SK-N-SH (cell line): ENCODE measurements around the gene CALML6. TPM values are rescaled to one million over a fixed set of nuclear protein-coding genes. Genes with fewer than 3 reads are reported as not detected.
A peak's percentile ranks its signal among the peaks of the same experiment; 100 is the strongest.

Experiments
- CTCF ChIA-PET: fragments of 300-600, 350-600 bp; formaldehyde crosslinking; extraction: SDS; loops from one replicate; lab custom pipeline; 2021; lab: Yijun Ruan, JAX
- POLR2A ChIA-PET: fragments of 350-600 bp; sonication (Branson Sonifier 250); formaldehyde crosslinking; extraction: SDS; loops from one replicate; lab custom pipeline; 2020; ENCODE audit warnings: antibody characterized with exemption, inconsistent platforms; lab: Yijun Ruan, JAX
- DNase-seq: peaks from one replicate; pipeline ENCODE4 v3.0.0; 2012
- H2AFZ ChIP-seq: fragments of 200-600 bp; sonication (generic); 2 replicates; pipeline ENCODE4 v1.8.1; 2016; ENCODE audit warnings: antibody characterized with exemption, mild to moderate bottlenecking, low read depth
- H3F3A ChIP-seq: fragments of 200-600 bp; sonication (generic); replicated peaks from 2 replicates; pipeline ENCODE3; 2016; ENCODE audit warnings: antibody characterized with exemption, mild to moderate bottlenecking; ENCODE audit not compliant: insufficient read depth
- H3K27ac ChIP-seq, 2 experiments: fragments of 200-500 bp in 1 of 2; fragments of 200-600 bp in 1 of 2; sonication (Bioruptor generic) in 1 of 2; sonication (generic), shearing (Covaris generic) in 1 of 2; 2 replicates each; pipeline versions ENCODE4 v1.5.1 to v1.6.1; 2014 to 2016; ENCODE audit warnings: low read depth in 2 of 2, inconsistent platforms in 1 of 2, low read length in 1 of 2, mild to moderate bottlenecking in 1 of 2, mixed read lengths in 1 of 2
- H3K27me3 ChIP-seq: fragments of 200-600 bp; sonication (generic), shearing (Covaris generic); 2 replicates; pipeline ENCODE4 v1.6.1; 2016; ENCODE audit warnings: mixed run types; ENCODE audit not compliant: insufficient read depth
- H3K36me3 ChIP-seq, 2 experiments: fragments of 200-500 bp in 1 of 2; fragments of 200-600 bp in 1 of 2; sonication (Bioruptor generic) in 1 of 2; sonication (generic) in 1 of 2; replicated peaks in 1 of 2; 2 replicates each; pipeline versions ENCODE3 to v1.5.1; 2014 to 2016; ENCODE audit warnings: low read length in 1 of 2, mild to moderate bottlenecking in 1 of 2; ENCODE audit not compliant: insufficient read depth in 2 of 2, control insufficient read depth in 1 of 2
- H3K4me1 ChIP-seq, 2 experiments: fragments of 200-500 bp in 1 of 2; fragments of 200-600 bp in 1 of 2; sonication (Bioruptor generic) in 1 of 2; sonication (generic), shearing (Covaris generic) in 1 of 2; 2 replicates each; pipeline versions ENCODE4 v1.5.1 to v1.6.1; 2014 to 2016; ENCODE audit warnings: low read depth in 1 of 2, low read length in 1 of 2, mixed run types in 1 of 2; ENCODE audit not compliant: insufficient read depth in 2 of 2, control insufficient read depth in 1 of 2
- H3K4me2 ChIP-seq: fragments of 200-600 bp; sonication (generic), shearing (Covaris generic); 2 replicates; pipeline ENCODE4 v1.6.1; 2017; ENCODE audit warnings: mixed run types
- H3K4me3 ChIP-seq, 2 experiments: fragments of 200-500 bp in 1 of 2; fragments of 200-600 bp in 1 of 2; sonication (Bioruptor generic) in 1 of 2; sonication (generic), shearing (Covaris generic) in 1 of 2; 2 replicates each; pipeline versions ENCODE4 v1.5.1 to v1.8.1; 2014 to 2016; ENCODE audit warnings: low read depth in 2 of 2, inconsistent platforms in 1 of 2, low read length in 1 of 2, mild to moderate bottlenecking in 1 of 2, mixed read lengths in 1 of 2, moderate library complexity in 1 of 2
- H3K79me2 ChIP-seq: fragments of 200-600 bp; sonication (generic); 2 replicates; pipeline ENCODE4 v1.8.1; 2017; ENCODE audit warnings: mild to moderate bottlenecking; ENCODE audit not compliant: insufficient read depth
- H3K9ac ChIP-seq: fragments of 200-600 bp; sonication (generic); 2 replicates; pipeline ENCODE4 v1.6.1; 2017; ENCODE audit warnings: mixed run types
- H3K9me2 ChIP-seq: fragments of 200-600 bp; sonication (generic); 2 replicates; pipeline ENCODE4 v1.6.1; 2017; ENCODE audit warnings: mixed run types
- H3K9me3 ChIP-seq: fragments of 200-600 bp; sonication (generic); 2 replicates; pipeline ENCODE4 v1.6.1; 2017; ENCODE audit warnings: mixed run types, mild to moderate bottlenecking, moderate library complexity
- H4K20me1 ChIP-seq: fragments of 200-600 bp; sonication (generic); 2 replicates; pipeline ENCODE4 v1.6.1; 2017; ENCODE audit warnings: mild to moderate bottlenecking, mixed run types; ENCODE audit not compliant: insufficient read depth
- CHD2 ChIP-seq: fragments of 150-350 bp; IDR thresholded peaks from 2 replicates; pipeline ENCODE4 v1.6.1; 2018; ENCODE audit warnings: low read length; ENCODE audit not compliant: partially characterized antibody
- EZH2phosphoT487 ChIP-seq: fragments of 200-600 bp; sonication (generic); IDR thresholded peaks from 2 replicates; pipeline ENCODE4 v1.6.1; 2017; ENCODE audit warnings: low read depth, mixed run types, mild to moderate bottlenecking, antibody characterized with exemption, moderate library complexity, borderline replicate concordance
- FOSL2 ChIP-seq: IDR thresholded peaks from 2 replicates; pipeline ENCODE4 v1.4.0; 2012; ENCODE audit warnings: low read depth, mild to moderate bottlenecking, moderate library complexity, borderline replicate concordance
- FOXM1 ChIP-seq: IDR thresholded peaks from 2 replicates; pipeline ENCODE4 v1.4.0; 2012; ENCODE audit warnings: low read depth, mild to moderate bottlenecking
- GATA2 ChIP-seq: sonication (generic); formaldehyde crosslinking; IDR thresholded peaks from 2 replicates; pipeline ENCODE4 v1.5.0; 2020; ENCODE audit warnings: mild to moderate bottlenecking, missing genetic modification reagents
- RAD21 ChIP-seq: IDR thresholded peaks from 2 replicates; pipeline ENCODE4 v1.6.1; 2012; ENCODE audit warnings: mild to moderate bottlenecking, low read length
- RCOR1 ChIP-seq: fragments of 150-350 bp; IDR thresholded peaks from 2 replicates; pipeline ENCODE4 v1.6.1; 2017; ENCODE audit warnings: antibody characterized with exemption, low read length
- SIN3A ChIP-seq: IDR thresholded peaks from 2 replicates; pipeline ENCODE4 v1.6.1; 2012; ENCODE audit warnings: low read depth, mild to moderate bottlenecking, low read length, moderate library complexity, borderline replicate concordance
- TAF1 ChIP-seq: IDR thresholded peaks from 2 replicates; pipeline ENCODE4 v1.6.1; 2012; ENCODE audit warnings: low read depth, mild to moderate bottlenecking, low read length, moderate library complexity, borderline replicate concordance
- TCF12 ChIP-seq: IDR thresholded peaks from 2 replicates; pipeline ENCODE4 v1.4.0; 2012
- TEAD4 ChIP-seq: IDR thresholded peaks from 2 replicates; pipeline ENCODE4 v1.4.0; 2012; ENCODE audit warnings: mild to moderate bottlenecking, borderline replicate concordance; ENCODE audit not compliant: insufficient read depth
- USF2 ChIP-seq: fragments of 150-350 bp; IDR thresholded peaks from 2 replicates; pipeline ENCODE4 v1.6.1; 2017; ENCODE audit warnings: antibody characterized with exemption, low read length, low read depth, borderline replicate concordance
- WGBS: methylation state at CpG from one replicate; pipeline ENCODE4 v1.1.6; 2017; ENCODE audit warnings: low lambda C conversion rate; 5-methylcytosine and 5-hydroxymethylcytosine counted together
- polyA plus RNA-seq, 3 experiments: library from polyadenylated mRNA; depleted of rRNA; stranded (reverse); fragments of >200 nt; gene quantifications; 2 replicates each; pipeline ENCODE4 v1.2.3, GENCODE V29; 2012
- TF ChIP-seq, protein P1 (sequence below): fragments of 150-350 bp; IDR thresholded peaks from 2 replicates; pipeline ENCODE4 v1.6.1; 2016; ENCODE audit warnings: mild to moderate bottlenecking, low read depth, low read length
- TF ChIP-seq, protein P2 (sequence below): IDR thresholded peaks from 2 replicates; pipeline ENCODE4; 2012

Gene CALML6
- polyA plus RNA-seq, 1 of the 3 experiments (the other 2 are of a cell fraction) = 0.87 TPM

- Histone ChIP-seq H3F3A (no peaks in the 10 kb centered on the region), H3K79me2 (no peaks in the 10 kb centered on the region), H3K36me3 (no peaks in the 10 kb centered on the region)
- POLR2A ChIA-PET = interaction anchor here (0.7 kb wide), 1 partner anchor 1816 kb away, joined by 3 read pairs; no protein-coding TSS in a partner anchor
- TF ChIP-seq TAF1 (no peak), USF2 (no peak), SIN3A (no peak), FOSL2 (no peak), RCOR1 (no peak), CHD2 (no peak), GATA2 (CRISPR knock-in tag) (no peak), TEAD4 (no peak), EZH2phosphoT487 (no peak), TCF12 (no peak), FOXM1 (no peak), RAD21 (no peak)
- TF ChIP-seq, protein P1, sequence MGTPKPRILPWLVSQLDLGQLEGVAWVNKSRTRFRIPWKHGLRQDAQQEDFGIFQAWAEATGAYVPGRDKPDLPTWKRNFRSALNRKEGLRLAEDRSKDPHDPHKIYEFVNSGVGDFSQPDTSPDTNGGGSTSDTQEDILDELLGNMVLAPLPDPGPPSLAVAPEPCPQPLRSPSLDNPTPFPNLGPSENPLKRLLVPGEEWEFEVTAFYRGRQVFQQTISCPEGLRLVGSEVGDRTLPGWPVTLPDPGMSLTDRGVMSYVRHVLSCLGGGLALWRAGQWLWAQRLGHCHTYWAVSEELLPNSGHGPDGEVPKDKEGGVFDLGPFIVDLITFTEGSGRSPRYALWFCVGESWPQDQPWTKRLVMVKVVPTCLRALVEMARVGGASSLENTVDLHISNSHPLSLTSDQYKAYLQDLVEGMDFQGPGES = no peak
- TF ChIP-seq, protein P2, sequence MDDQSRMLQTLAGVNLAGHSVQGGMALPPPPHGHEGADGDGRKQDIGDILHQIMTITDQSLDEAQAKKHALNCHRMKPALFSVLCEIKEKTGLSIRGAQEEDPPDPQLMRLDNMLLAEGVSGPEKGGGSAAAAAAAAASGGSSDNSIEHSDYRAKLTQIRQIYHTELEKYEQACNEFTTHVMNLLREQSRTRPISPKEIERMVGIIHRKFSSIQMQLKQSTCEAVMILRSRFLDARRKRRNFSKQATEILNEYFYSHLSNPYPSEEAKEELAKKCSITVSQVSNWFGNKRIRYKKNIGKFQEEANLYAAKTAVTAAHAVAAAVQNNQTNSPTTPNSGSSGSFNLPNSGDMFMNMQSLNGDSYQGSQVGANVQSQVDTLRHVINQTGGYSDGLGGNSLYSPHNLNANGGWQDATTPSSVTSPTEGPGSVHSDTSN = no peak
- TF ChIP-seq, all 33 proteins: peak for 0
- Histone ChIP-seq H3K4me3 (peak within 1 kb of the TSS; percentile 58 to 64), H3K4me1 (peaks cover 0 to 19% of the 10 kb centered on the region in 2 experiments; a peak in 1 of 4 replicates), H4K20me1 (no peaks in the 10 kb centered on the region), H3K27me3 (no peaks in the 10 kb centered on the region), H3K9ac (no peak within 1 kb of the TSS), H2AFZ (peak within 1 kb of the TSS; percentile 59; the same call in 1 of the 2 replicates), H3K4me2 (peak within 1 kb of the TSS; percentile 84), H3K27ac (no peak within 1 kb of the TSS; a peak in 1 of 4 replicates), H3K9me3 (no peaks in the 10 kb centered on the region), H3K9me2 (no peaks in the 10 kb centered on the region)
- WGBS = no CpG with 5 or more reads among the region's 44 CpGs
- DNase-seq = peak; percentile 89
- CTCF ChIA-PET = interaction anchor here (0.5 to 1.8 kb wide), 5 partner anchors 10 to 803 kb away, joined by 3 to 7 read pairs (median 5); partner anchors contain the start of gene C1orf159
Measured at GRCh38 chr1:1918901-1919303, 3.8 kb downstream of the CALML6 start, which contains the start of gene TMEM52. TMEM52 (minus strand) TSS chr1:1919279; CDS start chr1:1919265, 14 bp downstream.
